Measurements from ENCODE around the gene KANK3. TPM values are rescaled to one million over a fixed set of nuclear protein-coding genes. Genes with fewer than 3 reads are reported as not detected.
A peak's percentile ranks its signal among the peaks of the same experiment; 100 is the strongest.

KANK3 gene
- total and polyA plus RNA-seq, 9 of the 15 experiments (the other 6 are each of a cell fraction or from before 2014, with no cell fraction given): 0.03 to 0.40 (median 0.08) TPM; not detected in 6

DNA sequence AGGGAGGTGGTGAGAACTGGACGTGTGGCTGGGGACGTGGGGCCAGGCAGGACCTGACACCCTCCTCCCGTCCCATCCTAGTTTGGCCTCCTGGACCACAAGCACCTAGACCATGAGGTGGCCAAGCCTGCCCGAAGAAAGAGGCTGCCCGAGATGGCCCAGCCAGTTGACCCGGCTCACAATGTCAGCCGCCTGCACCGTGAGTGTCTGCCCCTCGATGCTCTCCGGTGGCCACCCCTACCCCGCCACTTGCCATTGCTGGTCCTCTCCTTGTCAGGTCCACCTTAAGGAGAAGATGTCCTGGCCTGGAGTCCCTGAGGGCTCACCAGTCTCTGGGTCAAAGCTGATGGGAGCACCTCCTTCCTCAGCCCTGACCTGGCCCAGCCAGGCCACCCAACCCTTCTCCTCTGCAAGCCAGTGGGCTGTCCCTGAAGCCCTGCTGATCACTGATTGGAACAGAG, 23.1 kb upstream of the KANK3 start:
- no peaks in the 10 kb centered on the region for H4K20me1 ChIP-seq (replicated peaks; ENCODE audit: control insufficient read depth, insufficient read depth, low read length)
- no peaks in the 10 kb centered on the region for H3K9me1 ChIP-seq (ENCODE audit: control insufficient read depth, insufficient read depth, low read length)
- intact Hi-C loops (cut with micrococcal nuclease): no loop called here
- H3K4me3 ChIP-seq: no peak overlapping the region
- H3K9ac ChIP-seq (ENCODE audit: insufficient read depth in 1 of 2, low read depth in 2 of 2, low read length in 2 of 2): peak overlapping the region in 1 of 2 experiments; percentile 45; a peak in 1 of 4 replicates
- ChIA-PET POLR2A (interaction anchor here (1.6 kb wide), 1 partner anchor 13 kb away, joined by 4 read pairs; no protein-coding TSS in a partner anchor), CTCF (ENCODE audit: low intra/inter-chr PET ratio) (no interaction called here)
- DNase-seq (ENCODE audit: extremely low read depth in 1 of 4, low spot score in 3 of 4): peak in 2 of 4 experiments; percentile 13 to 15
- peaks cover 0 to 19% of the 10 kb centered on the region in 2 experiments; a peak in 2 of 5 replicates for H3K27me3 ChIP-seq (ENCODE audit: control insufficient read depth in 2 of 2, insufficient read depth in 2 of 2, low read length in 2 of 2)
- no peaks in the 10 kb centered on the region for H3K9me3 ChIP-seq (replicated peaks; ENCODE audit: control insufficient read depth, insufficient read depth, low read depth, low read length)
- H3K36me3 ChIP-seq (ENCODE audit: control insufficient read depth, insufficient read depth, low read length): no peaks in the 10 kb centered on the region
- no peak overlapping the region for H2AFZ ChIP-seq (ENCODE audit: low read depth, low read length)
- H3K4me2 ChIP-seq (ENCODE audit: insufficient read depth, low read length): no peak overlapping the region
- peaks cover 20 to 48% of the 10 kb centered on the region in 2 experiments for H3K4me1 ChIP-seq (replicated peaks in 1 of 2; ENCODE audit: control insufficient read depth in 2 of 2, insufficient read depth in 2 of 2, low read length in 2 of 2)
- peak; percentile 46 for FAIRE-seq
- 0 out of 3 replicates have a peak, but pooled peaks have one; percentile 12 for ATAC-seq
- in situ Hi-C loops (cut with MboI): no loop called here
- no TSS peak for BruUV-seq (replicated peaks)
- H3K79me2 ChIP-seq (ENCODE audit: control insufficient read depth, insufficient read depth, low read length): no peaks in the 10 kb centered on the region
- 26% methylated on average over 11 of the region's 11 CpGs for WGBS (ENCODE audit: insufficient coverage, low coverage, missing lambda C conversion rate)
- no peak overlapping the region for H3K27ac ChIP-seq (ENCODE audit: extremely low read depth, low read depth, low read length)
- TF ChIP-seq, protein P1, sequence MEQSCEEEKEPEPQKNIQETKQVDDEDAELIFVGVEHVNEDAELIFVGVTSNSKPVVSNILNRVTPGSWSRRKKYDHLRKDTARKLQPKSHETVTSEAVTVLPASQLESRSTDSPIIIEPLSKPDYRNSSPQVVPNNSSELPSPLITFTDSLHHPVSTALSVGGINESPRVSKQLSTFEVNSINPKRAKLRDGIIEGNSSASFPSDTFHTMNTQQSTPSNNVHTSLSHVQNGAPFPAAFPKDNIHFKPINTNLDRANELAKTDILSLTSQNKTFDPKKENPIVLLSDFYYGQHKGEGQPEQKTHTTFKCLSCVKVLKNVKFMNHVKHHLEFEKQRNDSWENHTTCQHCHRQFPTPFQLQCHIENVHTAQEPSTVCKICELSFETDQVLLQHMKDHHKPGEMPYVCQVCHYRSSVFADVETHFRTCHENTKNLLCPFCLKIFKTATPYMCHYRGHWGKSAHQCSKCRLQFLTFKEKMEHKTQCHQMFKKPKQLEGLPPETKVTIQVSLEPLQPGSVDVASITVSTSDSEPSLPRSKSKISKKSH (CRISPR knock-in tag; IDR thresholded peaks at IDR 0.05): no peak
- TF ChIP-seq SRSF1 (IDR thresholded peaks at IDR 0.05; ENCODE audit: low read depth, low read length) (no peak), ZNF263 (CRISPR knock-in tag; IDR thresholded peaks at IDR 0.05; ENCODE audit: borderline replicate concordance) (peak; percentile 55; the same call in 1 of the 2 replicates)

Data from K562 (cell line).